ENCODE measurements around the gene COQ10B. TPM values are rescaled to one million over a fixed set of nuclear protein-coding genes. Genes with fewer than 3 reads are reported as not detected.

The COQ10B gene
- total RNA-seq, 4 donors from 2014 or later: 23.4 to 38.0 (median 29.5) TPM

DNA sequence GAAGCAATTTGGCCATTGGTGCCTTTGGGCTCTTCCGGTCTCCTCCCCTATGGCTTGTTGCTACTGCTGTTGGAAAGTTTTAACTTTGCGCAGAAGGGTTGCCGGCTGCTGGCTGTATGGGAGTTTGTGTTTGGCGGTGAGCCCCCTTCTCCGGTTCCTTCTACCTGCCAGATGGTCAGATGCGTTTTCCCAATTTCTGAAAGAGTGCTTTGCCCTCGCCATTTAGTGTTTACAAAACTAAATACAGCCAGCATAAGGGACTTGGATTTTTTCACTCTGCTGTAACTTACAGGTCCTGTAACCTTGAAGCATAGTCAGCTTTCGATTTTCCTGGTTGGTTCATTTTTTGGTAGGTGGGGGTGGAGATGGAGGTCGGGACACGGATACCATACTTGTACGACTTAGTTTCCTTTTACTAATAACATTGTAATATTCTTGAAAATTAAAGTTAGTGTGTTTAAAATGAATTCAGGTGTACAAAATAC lies 604 bp downstream of the COQ10B start:
- TF ChIP-seq, protein P1, sequence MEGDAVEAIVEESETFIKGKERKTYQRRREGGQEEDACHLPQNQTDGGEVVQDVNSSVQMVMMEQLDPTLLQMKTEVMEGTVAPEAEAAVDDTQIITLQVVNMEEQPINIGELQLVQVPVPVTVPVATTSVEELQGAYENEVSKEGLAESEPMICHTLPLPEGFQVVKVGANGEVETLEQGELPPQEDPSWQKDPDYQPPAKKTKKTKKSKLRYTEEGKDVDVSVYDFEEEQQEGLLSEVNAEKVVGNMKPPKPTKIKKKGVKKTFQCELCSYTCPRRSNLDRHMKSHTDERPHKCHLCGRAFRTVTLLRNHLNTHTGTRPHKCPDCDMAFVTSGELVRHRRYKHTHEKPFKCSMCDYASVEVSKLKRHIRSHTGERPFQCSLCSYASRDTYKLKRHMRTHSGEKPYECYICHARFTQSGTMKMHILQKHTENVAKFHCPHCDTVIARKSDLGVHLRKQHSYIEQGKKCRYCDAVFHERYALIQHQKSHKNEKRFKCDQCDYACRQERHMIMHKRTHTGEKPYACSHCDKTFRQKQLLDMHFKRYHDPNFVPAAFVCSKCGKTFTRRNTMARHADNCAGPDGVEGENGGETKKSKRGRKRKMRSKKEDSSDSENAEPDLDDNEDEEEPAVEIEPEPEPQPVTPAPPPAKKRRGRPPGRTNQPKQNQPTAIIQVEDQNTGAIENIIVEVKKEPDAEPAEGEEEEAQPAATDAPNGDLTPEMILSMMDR (IDR thresholded peaks at IDR 0.05; ENCODE audit: low read depth): no peak

DNA sequence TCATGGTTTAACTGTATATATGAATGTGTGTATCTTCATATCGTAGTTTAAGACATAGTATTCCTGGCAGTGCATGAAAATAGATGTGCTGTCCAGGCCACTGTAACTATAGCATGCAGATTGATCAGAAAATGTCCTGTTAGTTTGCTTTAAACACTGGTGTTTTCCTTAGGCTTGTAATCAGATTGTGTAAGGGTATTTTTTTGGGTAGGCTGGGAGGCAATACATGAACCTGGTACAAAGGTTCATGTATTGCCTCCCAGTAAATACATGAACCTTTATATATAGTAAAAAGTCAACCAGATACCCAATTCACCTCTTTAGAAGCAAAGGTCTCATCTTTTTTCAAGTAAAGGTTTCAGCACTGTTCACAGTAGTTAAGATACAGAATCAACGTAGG lies 1.6 kb downstream of the COQ10B start:
- TF ChIP-seq, protein P1 (IDR thresholded peaks at IDR 0.05; ENCODE audit: low read depth): no peak

DNA sequence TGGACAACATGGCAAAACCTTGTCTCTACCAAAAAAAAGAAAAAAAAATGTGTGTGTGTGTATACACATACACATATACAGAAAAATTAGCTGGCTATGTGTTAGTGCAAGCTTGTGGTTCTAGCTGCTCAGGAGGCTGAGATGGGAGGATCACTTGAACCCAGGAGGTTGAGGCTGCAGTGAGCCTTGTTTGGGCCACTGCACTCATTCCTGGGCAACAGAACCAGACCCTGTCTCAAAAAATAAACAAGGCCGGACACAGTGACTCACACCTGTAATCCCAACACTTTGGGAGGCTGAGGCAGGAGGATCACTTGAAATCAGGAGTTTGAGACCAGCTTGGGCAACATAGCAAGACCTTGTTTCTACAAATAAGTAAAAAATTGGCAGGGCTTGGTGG lies 2.1 kb downstream of the COQ10B start:
- TF ChIP-seq, protein P1 (IDR thresholded peaks at IDR 0.05; ENCODE audit: low read depth): no peak

DNA sequence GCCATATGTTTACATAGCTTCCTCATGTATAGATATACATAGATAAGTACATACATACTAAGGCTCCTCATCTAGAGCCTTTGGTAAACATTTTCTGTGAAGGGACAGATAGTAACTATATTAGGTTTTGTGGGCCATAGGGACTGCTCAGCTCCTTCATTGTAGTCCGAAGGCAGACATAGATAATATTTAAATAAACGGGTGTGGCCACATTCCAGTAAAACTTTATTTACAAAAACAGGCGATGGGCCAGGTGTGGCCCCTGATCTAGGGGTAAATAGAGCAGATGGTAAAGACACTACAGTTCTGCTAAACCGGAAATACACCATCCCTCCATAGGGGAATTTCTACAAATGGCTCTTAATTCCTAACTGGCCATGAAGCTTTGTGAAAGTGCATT lies 7.3 kb downstream of the COQ10B start:
- TF ChIP-seq, protein P1 (IDR thresholded peaks at IDR 0.05; ENCODE audit: low read depth): no peak

DNA sequence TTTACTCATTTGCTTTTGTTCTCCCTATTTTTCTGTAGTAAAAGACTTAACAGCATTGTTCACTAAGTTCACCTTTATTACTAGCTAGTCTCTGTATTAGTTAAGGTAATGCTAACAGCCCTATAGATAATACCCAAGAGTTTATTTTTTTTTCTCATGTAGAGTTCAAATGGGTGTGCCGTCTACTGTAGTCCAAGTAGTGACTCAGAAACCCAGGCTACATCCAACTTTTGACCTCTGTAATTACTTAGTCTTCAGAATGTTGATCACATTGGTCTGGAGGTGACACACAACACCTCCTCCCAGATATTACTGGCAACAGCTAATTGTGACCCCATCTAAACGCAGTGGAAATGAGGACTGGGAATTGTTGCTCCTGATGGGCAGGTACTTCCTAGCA lies 7.7 kb downstream of the COQ10B start:
- TF ChIP-seq, protein P1 (IDR thresholded peaks at IDR 0.05; ENCODE audit: low read depth): no peak

DNA sequence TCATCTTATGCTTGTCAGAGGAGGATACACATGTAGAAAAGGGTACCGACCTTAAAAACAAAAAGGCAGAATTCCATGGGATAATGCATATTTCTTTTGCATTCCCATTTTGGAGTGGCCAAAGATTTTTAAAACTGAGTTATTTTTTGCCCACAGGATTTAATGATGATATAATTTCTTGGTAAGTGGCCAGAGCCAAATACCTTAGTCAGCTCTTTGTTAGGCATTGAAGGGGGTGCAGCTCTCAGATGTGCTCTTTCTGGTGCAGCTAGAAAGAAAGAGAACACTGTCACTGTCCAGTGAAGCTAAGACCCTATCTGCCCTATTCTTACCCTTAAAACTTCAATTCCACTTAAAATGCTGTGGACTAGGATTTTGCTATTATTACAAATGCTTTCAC lies 10.8 kb downstream of the COQ10B start:
- TF ChIP-seq, protein P1 (IDR thresholded peaks at IDR 0.05; ENCODE audit: low read depth): no peak

DNA sequence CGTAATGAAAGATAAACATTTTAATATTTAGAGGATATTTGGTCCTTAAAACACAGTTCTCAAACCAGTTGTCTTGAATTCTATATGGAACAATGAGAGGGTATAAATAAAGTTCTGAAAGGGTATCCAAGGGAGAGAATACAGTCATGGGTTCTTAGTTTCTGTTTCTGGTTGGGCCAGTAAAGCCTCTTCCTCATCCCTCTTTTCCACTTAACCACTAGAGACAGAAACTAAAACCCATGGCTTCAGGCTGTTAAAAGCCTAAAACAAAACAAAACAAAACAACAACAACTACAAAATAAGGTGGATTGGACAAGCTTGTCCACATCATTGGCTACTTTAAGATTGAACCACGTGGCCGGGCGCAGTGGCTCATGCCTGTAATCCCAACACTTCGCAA lies 18.8 kb downstream of the COQ10B start:
- TF ChIP-seq, protein P1 (IDR thresholded peaks at IDR 0.05; ENCODE audit: low read depth): no peak
